D721Med (cell line): ENCODE data around the gene BMPER.

Experiments
- DNase-seq: peaks from one replicate; pipeline ENCODE4 v3.0.0; 2011; ENCODE audit warnings: low spot score; ENCODE audit not compliant: insufficient read length
- FAIRE-seq: peaks from 2 replicates; lab custom pipeline; 2011; peaks lifted over from hg19 to GRCh38; lab: Jason Lieb, UNC
- TF ChIP-seq, protein P1 (sequence below): IDR thresholded peaks from 2 replicates; pipeline ENCODE4 v1.5.1; 2012; ENCODE audit warnings: mild to moderate bottlenecking, control low read depth; ENCODE audit not compliant: insufficient read depth; ENCODE audit errors: missing control alignments

The BMPER gene

GRCh38 chr7:33888166-33888565 lies 17.2 kb upstream of the BMPER start:
- DNase-seq (no peak), FAIRE-seq (no peak)
- TF ChIP-seq, protein P1, sequence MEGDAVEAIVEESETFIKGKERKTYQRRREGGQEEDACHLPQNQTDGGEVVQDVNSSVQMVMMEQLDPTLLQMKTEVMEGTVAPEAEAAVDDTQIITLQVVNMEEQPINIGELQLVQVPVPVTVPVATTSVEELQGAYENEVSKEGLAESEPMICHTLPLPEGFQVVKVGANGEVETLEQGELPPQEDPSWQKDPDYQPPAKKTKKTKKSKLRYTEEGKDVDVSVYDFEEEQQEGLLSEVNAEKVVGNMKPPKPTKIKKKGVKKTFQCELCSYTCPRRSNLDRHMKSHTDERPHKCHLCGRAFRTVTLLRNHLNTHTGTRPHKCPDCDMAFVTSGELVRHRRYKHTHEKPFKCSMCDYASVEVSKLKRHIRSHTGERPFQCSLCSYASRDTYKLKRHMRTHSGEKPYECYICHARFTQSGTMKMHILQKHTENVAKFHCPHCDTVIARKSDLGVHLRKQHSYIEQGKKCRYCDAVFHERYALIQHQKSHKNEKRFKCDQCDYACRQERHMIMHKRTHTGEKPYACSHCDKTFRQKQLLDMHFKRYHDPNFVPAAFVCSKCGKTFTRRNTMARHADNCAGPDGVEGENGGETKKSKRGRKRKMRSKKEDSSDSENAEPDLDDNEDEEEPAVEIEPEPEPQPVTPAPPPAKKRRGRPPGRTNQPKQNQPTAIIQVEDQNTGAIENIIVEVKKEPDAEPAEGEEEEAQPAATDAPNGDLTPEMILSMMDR: no peak

GRCh38 chr7:33892945-33893344 lies 12.4 kb upstream of the BMPER start:
- DNase-seq (no peak), FAIRE-seq (no peak)
- TF ChIP-seq, protein P1: no peak

DNA sequence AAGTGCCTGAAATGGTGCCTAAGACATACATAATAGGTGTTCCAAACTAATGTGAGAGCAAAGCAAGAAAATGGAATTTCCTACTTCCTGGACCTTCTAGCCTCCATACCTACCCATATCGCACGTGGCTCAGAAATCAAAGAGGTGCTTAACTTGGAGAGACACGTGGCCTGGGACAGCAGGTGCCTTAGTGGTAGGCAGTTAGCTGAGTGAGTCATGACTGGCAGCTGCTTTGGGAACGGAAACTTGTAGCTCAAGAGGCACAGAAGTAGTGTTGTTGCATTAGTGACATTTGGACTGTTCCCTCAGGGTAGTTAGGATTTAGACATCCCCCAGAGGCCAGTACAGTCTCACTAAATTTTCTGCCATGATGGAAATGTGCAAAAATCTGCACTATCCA lies 12.0 kb upstream of the BMPER start:
- DNase-seq (no peak), FAIRE-seq (no peak)
- TF ChIP-seq, protein P1: no peak

DNA sequence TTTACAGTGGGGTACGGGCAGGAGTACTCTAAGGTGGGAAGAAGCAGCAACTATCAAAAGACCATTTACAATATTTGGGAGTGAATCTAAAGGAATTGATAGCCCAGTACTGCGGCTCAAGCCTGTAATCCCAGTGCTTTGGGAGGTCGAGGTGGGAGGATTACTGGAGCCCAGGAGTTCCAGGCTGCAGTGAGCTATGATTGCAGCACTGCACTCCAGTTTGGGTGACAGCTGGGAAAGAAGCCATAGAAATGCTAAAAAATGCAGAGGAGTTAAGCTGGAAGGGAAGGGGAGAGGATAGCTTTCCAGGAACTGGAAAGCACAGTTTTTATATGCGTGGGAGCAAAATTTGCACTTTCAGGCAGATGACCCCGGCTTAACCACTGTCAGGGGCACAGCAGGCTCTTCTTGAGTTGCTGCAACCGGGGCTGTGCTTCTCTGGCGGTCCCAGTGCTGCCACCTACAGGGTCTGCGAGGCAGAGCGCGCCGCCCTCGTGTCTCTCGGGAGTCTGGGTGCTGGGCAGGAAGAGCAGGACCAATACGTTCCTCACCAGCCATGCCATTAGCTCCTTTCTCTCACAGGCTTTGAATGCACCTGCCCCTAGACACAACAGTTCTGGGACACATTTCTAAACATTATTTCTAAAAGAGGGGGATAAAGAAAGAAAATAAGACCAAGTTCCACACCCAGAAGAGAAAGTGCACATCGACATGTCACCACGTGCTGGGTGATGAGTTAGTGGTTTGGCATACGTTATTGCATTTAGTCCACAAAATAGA lies 10.1 kb upstream of the BMPER start:
- TF ChIP-seq, protein P1: peak; percentile 90
- FAIRE-seq: no peak
- peak; percentile 37 for DNase-seq

GRCh38 chr7:33900501-33900900 lies 4.8 kb upstream of the BMPER start:
- no peak for FAIRE-seq
- DNase-seq: no peak
- TF ChIP-seq, protein P1: no peak

GRCh38 chr7:33901199-33901598 lies 4.1 kb upstream of the BMPER start:
- FAIRE-seq: no peak
- TF ChIP-seq, protein P1: no peak
- DNase-seq: no peak

- FAIRE-seq (no peak), DNase-seq (no peak)
- TF ChIP-seq, protein P1: no peak
These were observed 3.5 kb upstream of the BMPER start for GRCh38 chr7:33901847-33902246.
